GM19193 (cell line): ENCODE measurements around the gene SH3TC2.

Experiments
- POLR2A ChIP-seq: IDR thresholded peaks from 4 replicates; pipeline ENCODE4 v1.6.1; 2011; ENCODE audit not compliant: insufficient read depth, insufficient read length; ENCODE audit errors: extremely low read depth

Gene SH3TC2

GRCh38 chr5:149071216-149071615 is 8.4 kb upstream of the SH3TC2 start:
- no peak for TF ChIP-seq POLR2A

GRCh38 chr5:149069711-149070110 is 6.8 kb upstream of the SH3TC2 start:
- no peak for TF ChIP-seq POLR2A

- TF ChIP-seq POLR2A = no peak
Observed at GRCh38 chr5:149063896-149064478, 1.1 kb upstream of the SH3TC2 start.

GRCh38 chr5:149062371-149063016 is 368 bp downstream of the SH3TC2 start:
- no peak for TF ChIP-seq POLR2A

- TF ChIP-seq POLR2A = no peak
Observed at GRCh38 chr5:149061341-149061740, 1.5 kb downstream of the SH3TC2 start.

GRCh38 chr5:149060325-149060724 is 2.5 kb downstream of the SH3TC2 start:
- TF ChIP-seq POLR2A = no peak

- no peak for TF ChIP-seq POLR2A
Observed at GRCh38 chr5:149056616-149057165, 6.2 kb downstream of the SH3TC2 start.

- TF ChIP-seq POLR2A = no peak
Observed at GRCh38 chr5:149054416-149054815, 8.4 kb downstream of the SH3TC2 start.

- no peak for TF ChIP-seq POLR2A
Observed at GRCh38 chr5:149053072-149053695, 9.7 kb downstream of the SH3TC2 start.

GRCh38 chr5:149049371-149049781 is 13.5 kb downstream of the SH3TC2 start:
- no peak for TF ChIP-seq POLR2A

- TF ChIP-seq POLR2A = no peak
Observed at GRCh38 chr5:149048811-149049210, 14.1 kb downstream of the SH3TC2 start.

GRCh38 chr5:149047462-149047861 is 15.4 kb downstream of the SH3TC2 start:
- no peak for TF ChIP-seq POLR2A

- no peak for TF ChIP-seq POLR2A
Observed at GRCh38 chr5:149046196-149046829, 16.5 kb downstream of the SH3TC2 start.

GRCh38 chr5:149045089-149045460 is 17.8 kb downstream of the SH3TC2 start:
- TF ChIP-seq POLR2A = no peak

- no peak for TF ChIP-seq POLR2A
Observed at GRCh38 chr5:149044453-149045088, 18.3 kb downstream of the SH3TC2 start.
